ENCODE data around the gene ETDB.
"Not testable (repeated sequence)": the region's sequence is repeated elsewhere in the genome, so short reads cannot be mapped to it uniquely, and the experiment has no call there.

ETDB gene

DNA sequence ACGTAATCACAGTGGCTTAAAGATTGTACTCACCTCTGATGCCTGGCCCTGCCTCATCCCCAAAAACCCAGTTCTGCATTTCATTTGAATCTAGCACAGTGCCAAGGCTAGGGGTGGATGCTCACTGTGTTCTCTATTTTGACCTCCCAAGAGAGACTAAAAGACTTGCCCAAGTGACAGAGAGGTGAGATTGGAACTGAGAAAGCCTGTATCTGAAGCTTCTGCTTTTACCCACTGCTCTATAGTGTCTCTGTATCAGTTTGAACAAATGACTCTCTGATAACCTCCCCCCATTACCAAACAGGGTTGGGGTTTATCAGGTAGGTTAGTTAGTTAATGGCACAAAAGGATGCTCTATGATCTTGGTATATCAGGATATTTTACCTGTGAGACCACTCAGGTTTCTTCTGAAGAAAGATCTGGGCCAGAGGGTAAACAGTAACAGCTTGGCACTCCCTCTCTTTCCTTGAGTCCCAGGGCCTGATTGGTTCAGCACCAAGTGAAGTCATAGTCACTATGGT, at the start of gene ETDB:
Gene ETDB (minus strand): TSS at position 471 of the 521 bp plus-strand sequence. CDS start 1,265 bp downstream, outside the sequence.
- DNase-seq (ENCODE audit: low read depth) = not testable (repeated sequence)

DNA sequence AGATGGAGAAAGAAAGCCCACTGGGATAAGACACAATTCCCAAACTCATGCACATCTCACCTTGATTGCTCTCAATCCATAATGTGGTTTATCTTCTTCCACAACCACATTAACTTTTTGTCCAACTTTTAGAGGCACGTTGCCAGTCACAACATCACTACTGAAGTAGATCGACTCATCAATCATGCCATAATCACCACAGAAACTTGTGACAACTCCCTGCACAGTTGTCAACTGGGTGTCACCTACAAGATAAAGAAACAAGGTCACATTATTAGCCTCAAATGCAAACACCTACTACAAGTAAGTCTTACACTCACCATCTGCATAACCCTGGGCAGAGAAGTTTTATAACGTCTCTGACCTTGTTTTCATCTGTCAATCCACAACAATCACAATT, 49.2 kb upstream of the ETDB start:
- DNase-seq (ENCODE audit: low read depth) = not testable (repeated sequence)

DNA sequence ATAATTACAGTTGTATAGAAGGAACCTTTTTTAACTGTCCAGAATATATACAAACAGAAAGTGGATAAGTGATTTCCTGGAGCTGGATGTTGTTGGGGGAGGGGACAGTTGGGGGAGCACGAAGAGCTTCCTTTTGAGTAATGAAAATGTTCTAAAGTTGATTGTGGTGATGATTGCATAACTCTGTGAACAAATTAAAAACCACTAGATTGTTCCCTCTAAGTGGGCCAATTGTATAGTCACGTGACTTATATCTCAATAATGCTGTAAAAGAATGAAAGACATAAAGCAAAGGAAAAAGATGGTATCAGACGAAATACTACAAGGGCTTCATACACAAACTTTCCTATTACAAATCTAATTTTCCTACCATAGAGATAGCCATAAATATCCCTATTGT, 48.2 kb upstream of the ETDB start:
- no peak for DNase-seq (ENCODE audit: low read depth)

DNA sequence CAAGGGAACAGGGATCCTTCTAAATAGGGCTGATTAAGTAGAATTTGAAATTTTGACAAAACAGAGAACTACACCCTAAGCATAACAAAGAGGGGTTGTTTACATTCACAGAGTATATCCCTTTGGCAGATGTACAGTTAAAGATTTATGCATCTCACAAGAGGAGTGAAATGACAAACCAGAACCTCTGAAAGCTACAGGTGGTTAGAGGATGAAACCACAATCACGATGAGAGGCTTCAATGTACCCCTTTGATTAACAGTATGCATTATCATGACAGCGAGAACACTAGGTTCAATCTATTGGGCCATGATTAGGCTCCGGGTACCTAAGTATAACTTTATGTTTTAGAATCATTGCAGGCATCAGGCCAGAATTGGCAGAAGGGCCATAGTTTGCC, 34.4 kb upstream of the ETDB start:
- DNase-seq (ENCODE audit: low read depth) = not testable (repeated sequence)

DNA sequence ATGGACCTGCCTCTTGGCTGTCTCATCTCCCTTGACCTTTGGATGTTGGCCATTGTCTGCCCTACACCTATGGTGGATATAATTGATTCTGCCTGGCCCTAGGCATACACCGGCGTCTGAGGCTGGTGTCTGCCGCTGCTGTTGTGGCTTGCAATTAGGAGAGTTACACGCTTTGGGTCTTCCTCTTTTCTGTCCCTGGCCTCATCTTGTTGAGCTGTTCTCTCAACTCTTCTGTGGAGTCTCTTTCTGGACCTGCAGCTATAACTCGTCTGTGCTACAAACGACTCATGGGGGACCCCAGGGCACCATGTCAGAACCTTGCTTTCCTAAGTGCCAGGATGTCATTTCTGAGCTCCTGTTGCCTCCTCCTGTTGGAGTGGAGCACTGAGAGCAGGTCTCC, 5.8 kb upstream of the ETDB start:
- DNase-seq (ENCODE audit: low read depth) = not testable (repeated sequence)

DNA sequence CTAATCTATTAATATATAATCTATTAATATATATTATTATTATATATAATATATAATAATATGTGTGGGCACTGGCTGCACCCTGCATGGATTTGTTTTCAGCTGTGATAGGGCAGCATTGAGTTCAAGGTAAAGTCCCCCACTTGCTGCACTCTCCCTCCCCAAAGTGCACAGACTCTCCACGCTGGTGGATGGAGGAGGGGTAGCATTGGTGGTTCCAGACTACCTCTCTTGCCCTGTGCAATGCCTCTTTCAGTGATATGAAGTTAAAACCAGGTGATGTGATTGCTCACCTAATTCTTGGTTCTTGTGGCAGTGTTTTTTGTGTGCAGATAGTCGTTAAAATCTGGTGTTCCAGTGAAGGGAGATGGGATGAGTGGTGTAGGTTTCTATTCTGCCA, 4.3 kb downstream of the ETDB start:
- DNase-seq (ENCODE audit: low read depth) = not testable (repeated sequence)

DNA sequence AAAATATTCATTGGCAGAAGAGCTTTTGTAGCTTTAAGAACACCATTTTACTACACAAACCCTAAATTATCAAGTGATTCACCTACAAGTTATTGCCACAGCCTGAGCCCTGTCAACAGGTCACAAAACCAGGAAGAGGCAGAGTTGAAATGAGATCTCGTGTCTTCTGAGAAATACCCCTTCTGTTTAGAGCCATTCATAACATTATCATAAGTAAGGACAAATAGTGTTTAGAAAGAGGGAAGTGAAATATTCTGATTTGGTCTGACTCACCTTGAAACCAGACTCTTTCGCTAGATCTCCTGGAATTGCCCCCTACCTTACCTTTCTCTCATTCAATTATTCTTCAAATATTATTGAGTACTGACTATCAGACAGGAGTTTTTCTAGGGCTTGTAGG, 5.9 kb downstream of the ETDB start:
- no peak for DNase-seq (ENCODE audit: low read depth)

DNA sequence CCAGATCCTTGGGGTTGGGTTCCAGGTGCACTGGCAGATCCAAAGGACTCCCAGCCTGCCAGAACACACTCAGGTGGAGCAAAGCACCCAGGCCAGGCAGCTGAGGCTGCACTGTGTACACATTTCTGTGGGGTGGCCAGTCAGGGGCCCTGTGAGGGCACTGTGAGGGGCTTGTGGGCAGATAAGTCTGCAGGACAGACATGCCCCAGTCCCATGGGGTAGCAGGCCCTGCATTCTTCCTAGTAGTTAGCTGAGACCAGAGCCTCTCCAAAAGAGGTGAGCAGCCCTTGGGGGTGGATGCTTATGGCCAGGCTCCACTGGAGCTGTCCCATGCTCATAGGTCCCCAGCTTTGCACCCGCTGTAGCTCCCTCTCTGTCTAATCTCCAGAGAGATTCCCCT, 7.6 kb downstream of the ETDB start:
- DNase-seq (ENCODE audit: low read depth) = no peak

DNA sequence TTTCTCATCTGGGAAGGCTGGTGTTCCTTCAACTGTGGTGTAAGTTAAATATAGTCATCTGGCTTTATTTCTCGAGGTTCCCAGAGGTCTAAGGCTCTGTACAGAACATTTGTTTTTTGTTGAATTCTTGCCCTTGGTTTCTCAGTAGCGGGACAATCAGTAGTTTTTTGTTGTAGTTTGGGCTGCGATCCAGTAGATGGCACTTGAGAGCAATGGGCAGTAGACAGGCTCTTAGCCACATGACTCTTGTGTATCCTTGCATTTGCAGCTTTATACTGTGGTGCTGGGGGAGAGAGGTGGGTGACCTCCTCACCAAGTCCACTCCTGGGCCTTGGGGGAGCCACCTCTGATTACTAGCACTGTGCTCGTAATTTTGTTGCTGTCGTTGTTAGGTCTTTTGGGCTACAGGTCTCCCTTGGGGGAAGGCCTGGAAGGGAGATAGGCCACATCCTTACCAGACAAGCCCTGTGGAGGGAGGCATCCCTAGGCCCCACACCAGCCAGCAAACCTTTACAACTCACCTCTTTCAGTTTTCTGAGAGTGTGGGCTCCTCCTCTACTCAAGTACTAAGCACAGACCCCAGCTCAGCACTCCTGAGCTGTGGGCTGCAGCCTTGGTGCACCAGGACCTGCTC, 8.1 kb downstream of the ETDB start:
- no peak for DNase-seq (ENCODE audit: low read depth)

DNA sequence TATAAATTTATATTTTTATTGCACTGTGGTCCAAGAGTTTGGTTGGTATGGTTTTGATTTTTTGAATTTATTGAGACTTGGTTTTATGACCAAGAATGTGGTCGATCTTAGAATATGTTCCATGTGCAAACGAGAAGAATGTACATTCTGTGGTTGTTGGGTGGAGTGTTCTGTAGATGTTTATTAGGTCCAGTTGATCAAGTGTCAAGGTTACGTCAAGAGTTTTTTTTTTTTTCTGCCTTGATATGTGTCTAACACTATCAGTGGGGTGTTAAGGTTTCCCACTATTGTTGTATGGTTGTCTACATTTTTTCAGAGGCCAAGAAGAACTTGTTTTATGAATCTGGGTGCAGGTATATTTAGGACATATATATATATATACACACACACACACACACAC, 10.8 kb downstream of the ETDB start:
- DNase-seq (ENCODE audit: low read depth) = no peak

DNA sequence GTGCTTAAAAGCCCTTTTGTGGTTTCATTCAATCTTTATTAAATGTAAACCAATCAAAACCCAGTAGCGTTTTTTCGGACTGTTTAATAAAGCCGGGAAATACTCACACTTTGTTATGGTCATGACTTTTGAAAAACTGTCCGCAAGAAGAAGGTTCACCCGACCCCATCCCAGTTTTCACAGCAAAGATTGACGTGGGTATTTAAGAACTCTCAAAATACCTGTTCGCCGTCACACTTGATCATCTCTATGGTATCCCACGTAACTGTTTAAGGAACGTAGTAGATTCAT, 20.9 kb downstream of the ETDB start:
- DNase-seq (ENCODE audit: low read depth) = no peak

DNA sequence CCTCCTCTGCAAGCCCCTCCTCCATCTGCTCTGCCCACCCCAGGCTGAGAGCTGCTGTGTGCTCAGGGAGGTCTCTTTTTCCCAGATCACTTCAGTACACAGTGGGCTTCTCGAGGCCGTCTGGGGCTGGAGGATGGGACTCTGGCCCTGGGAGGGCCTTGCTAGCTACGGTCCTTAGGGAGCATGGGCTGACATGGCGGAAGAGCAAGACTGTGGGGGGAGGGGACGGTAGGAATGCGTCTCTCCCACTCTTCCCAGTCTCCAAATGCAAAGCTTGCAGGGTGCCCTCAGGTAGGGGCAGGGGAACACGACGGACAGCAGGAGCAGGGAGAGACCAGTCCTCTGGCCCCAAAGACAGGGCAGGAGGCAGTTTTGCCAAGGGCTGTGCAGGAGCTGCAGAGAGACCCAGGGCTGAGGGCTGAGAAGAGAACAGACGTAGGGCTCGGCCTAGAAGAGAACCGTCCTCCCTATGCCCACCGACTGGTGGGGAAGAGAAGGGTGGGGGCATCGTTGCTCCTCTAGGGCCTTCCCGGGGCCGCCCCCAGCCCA, 23.1 kb downstream of the ETDB start:
- not testable (repeated sequence) for DNase-seq (ENCODE audit: low read depth)

DNA sequence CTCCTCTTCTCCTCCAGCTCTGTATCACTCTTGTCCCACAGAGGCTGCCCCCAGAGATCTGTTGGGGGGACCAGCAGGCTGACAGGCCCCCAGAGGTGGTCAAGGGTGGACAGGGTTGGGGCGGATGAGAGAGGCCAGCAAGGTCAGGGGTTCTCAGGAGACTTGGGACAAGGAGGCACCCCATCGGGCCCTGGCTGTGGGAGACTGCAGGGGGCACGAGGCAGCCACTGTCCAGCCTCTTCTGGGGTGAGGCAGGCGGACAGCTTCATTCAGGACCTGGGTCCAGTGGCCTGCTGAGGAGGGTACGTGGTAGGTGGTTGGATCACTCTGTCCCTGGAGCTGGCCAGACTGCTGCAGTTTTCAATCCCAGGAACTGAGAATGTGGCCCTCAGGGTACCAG, 24.6 kb downstream of the ETDB start:
- no peak for DNase-seq (ENCODE audit: low read depth)

DNA sequence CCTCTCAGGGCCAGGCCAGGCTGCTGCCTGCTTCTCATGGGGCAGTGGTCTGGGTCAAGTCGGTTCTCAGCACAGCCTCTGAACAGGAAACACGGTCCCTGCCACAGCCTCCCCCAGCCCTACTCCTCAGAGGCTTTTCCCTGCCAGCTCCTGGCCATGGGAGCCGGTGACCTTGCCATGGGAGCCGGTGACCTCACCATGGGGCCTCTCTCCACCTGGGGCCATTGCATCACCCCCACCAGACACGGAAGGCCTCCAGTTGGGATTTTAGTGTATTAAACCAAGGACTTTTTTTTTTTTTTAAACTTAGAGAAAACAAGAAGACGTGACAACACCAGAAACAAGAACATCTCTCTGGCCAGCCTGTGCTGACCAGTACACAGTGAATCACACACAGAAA, 25.6 kb downstream of the ETDB start:
- DNase-seq (ENCODE audit: low read depth) = no peak

DNA sequence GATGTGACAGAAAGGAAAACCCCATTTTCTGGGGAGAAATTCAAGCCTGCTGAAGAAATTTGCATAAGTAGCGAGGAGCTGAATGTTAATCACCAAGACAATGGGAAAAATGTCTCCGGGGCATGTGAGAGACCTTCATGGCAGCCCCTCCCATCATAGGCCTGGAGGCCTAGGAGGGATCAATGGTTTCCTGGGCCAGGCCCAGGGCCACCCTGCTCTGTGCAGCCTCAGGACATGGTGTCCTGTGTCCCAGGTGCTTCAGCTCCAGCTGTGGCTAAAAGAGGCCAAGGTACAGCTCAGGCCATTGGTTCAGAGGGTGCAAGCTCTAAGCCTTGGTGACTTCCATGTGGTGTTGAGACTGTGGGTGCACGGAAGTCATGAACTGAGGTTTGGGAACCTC, 31.2 kb downstream of the ETDB start:
- DNase-seq (ENCODE audit: low read depth) = no peak

DNA sequence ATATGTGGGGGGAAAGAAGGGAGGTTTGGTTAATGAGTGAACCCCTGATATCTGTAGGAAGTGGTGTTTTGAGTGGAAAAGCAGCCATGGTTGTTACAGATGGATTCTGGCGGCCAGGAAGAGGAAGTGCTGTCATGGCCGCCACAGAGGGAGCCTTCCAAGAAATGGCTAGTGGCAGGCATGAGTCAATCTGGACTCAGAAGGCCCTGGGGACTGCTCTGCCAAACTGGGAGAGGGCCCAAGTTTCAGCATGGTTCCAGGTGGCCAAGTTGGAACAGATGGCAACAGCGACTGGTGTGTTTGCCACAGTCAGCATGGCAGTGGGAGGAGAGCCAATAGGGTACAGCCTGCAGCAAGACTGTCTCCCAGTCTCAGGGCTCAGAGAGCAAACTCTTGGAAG, 32.5 kb downstream of the ETDB start:
- no peak for DNase-seq (ENCODE audit: low read depth)

DNA sequence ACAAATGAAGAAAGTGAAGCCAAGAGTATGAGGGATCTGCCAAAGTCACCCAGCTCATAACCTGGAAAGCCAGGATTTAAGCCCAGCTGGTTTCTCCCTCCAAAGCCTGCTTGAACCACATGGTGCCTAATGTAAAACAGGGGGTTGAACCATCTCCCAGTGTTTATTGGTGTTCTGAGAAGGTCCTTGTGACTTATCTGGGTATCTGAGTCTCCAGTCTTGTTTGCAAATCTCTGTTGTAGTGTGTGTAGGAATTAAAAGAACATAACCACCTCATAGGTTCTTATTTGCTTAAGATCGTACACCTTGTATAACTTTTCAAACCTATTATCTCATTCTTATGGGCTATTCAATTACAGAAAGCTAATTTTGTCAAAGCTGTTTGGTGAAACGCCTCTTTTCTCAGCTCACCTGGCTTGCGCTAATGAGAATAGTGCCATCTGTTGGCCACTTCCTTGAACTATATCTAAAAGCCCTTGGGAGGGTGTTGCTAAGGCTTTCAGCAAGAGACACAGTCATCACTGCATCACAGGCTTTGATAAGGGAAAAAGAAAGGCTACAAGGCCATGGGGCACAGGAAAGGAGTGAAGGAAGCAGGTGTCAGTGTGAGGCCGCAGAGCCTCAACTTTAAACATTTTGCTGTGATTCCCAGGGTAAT, 34.0 kb downstream of the ETDB start:
- DNase-seq (ENCODE audit: low read depth) = no peak

DNA sequence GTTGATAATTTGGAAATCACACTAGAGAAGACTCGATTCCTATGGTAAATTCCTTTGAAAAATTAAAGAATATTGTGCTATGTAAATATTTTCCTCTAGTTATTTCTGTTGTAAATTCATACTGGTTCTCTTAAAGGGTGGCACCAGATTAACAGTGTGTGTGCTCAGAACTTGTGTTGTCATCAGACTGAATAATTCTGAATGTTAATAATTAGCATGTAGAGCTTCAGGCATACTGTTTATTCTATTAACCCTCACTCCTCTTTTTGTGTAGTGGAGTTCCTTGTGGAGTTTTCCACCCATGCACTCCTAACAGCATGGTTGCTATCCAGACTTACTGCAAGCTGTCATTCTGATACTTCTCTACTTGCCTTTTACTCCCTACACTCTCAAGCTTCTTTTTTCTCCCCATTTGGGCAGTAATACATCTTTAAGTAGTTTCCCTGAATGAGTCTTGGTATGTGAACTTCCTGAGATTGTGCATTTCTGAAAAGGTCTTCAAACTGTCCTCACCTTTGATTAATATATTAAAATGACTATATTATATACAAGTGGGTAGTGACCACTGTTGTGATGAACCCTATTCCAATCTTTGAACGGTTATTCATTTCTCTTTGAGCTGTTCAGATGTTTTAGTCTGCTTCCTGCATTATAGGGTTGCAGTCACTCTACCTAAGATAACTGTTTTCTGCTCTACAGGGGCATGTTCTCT, 38.5 kb downstream of the ETDB start:
- DNase-seq (ENCODE audit: low read depth) = no peak
